BLaER1 (cell line): ENCODE measurements around the gene GOLT1A.

ENCODE experiments used
- H3K27ac ChIP-seq: shearing (Covaris generic); formaldehyde crosslinking; 2 replicates; pipeline ENCODE4 v1.8.1; 2022
- H3K27me3 ChIP-seq: shearing (Covaris generic); formaldehyde crosslinking; 2 replicates; pipeline ENCODE4 v1.8.1; 2022
- H3K36me3 ChIP-seq: shearing (Covaris generic); formaldehyde crosslinking; 2 replicates; pipeline ENCODE4 v1.8.1; 2022
- H3K4me1 ChIP-seq: shearing (Covaris generic); formaldehyde crosslinking; 2 replicates; pipeline ENCODE4 v1.8.1; 2022
- H3K4me2 ChIP-seq: shearing (Covaris generic); formaldehyde crosslinking; 2 replicates; pipeline ENCODE4 v1.8.1; 2022
- H3K4me3 ChIP-seq: shearing (Covaris generic); formaldehyde crosslinking; 2 replicates; pipeline ENCODE4 v1.8.1; 2022
- H3K9ac ChIP-seq: shearing (Covaris generic); formaldehyde crosslinking; 2 replicates; pipeline ENCODE4 v1.8.1; 2022
- H3K9me3 ChIP-seq: shearing (Covaris generic); formaldehyde crosslinking; 2 replicates; pipeline ENCODE4 v1.8.1; 2022
- H4K20me1 ChIP-seq: shearing (Covaris generic); formaldehyde crosslinking; 2 replicates; pipeline ENCODE4 v1.8.1; 2022
- Cebpa-rat ChIP-seq: shearing (Covaris generic); IDR thresholded peaks from 2 replicates; pipeline ENCODE4 v1.8.1; 2022

The GOLT1A gene

DNA sequence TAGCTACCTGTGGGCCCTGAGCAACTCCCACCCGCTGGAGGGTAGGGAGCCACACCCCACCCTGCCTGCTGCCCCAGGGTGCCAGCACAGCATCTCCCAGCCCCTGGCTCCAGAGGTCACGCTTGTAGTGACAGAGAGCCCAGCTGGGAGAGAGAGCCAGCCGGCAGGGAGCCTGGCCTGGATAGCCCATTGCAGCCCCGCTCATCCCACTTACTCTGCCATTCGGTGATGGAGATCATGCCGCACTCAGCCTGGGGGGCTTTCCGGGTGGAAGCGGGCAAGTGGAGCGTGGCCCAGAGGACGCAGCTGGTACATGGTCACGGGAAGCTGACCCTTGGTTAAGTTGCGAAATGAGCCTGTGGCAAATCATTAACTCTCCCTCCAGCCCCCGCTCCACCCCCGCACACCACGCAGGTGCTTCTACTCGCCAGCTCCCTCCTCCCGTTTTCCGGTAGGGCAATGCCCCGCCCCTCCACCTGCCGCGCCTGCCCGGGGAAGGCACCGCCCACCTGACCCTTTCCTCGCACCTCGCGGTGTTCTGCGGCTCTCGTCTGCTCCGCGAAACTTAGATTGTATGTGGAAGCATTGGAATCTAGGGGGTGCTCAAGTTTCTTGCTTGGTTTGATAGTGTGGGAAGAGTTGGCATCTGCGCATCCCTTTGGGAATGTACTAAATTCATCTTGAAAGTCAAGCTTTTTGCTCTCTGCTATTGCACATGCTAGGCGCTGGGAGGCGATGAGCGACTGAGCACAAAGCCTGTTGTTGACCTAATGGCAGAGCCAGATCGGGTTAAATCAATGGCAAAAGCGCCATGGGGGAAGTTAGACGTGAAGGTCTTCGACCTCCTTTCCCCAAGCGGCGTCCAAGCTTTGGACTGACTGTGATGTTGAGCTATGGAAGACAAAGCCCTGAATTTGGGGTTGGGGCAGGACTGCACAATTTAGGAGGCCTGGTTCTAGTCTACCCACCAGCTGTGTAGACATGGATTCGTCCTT is at the start of gene GOLT1A:
TSS of gene GOLT1A (minus strand) at position 321 of the 995 bp plus-strand sequence. CDS start at position 239, 82 bp downstream.
- peak; percentile 72; the same call in 1 of the 2 replicates for TF ChIP-seq Cebpa-rat
- H4K20me1 ChIP-seq = no peaks in the 10 kb centered on the region
- peak within 1 kb of the TSS; percentile 82 for H3K4me2 ChIP-seq
- H3K9me3 ChIP-seq = no peaks in the 10 kb centered on the region
- H3K36me3 ChIP-seq = no peaks in the 10 kb centered on the region
- peak within 1 kb of the TSS; percentile 39 for H3K4me3 ChIP-seq
- peak within 1 kb of the TSS; percentile 24; the same call in 1 of the 2 replicates for H3K27ac ChIP-seq
- H3K9ac ChIP-seq = no peak within 1 kb of the TSS; the same call in 1 of the 2 replicates
- peaks cover 23% of the 10 kb centered on the region for H3K4me1 ChIP-seq
- no peaks in the 10 kb centered on the region for H3K27me3 ChIP-seq

DNA sequence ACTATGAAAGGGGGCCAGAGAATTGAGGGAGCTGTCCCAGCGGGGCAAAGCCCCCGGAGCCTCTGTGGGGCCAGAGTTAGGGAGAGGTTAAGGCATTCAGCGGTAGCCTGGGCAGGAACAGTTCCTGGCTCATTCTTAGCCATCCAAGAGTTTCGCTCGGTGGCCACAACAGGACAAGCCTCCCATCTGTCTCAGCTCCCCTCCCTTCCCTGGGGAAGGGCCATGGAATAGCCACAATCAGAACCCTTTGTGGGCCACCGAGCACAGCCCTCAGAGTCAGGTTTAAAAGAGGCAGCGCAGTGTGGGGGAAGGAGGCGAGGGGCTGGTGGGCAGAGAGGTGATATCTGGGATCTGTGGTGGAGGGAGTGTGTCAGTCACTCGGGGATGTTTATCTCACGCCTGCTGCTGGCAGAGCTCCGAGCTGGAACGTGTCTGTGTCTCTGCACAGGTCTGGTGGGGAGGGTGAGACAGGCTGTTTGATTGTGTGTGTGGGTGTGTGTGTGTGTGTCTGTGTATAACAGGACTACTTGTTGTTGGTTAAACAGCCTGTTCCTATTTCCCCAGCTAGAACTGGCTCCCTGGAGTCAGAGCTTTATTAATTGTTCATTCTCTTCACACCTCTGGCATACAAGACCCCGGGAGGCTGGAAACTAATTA is 49.6 kb upstream of the GOLT1A start:
- no peak for TF ChIP-seq Cebpa-rat
- Histone ChIP-seq H3K27me3 (no peaks in the 10 kb centered on the region), H3K4me3 (no peak overlapping the region), H3K4me2 (peak overlapping the region; percentile 94), H3K27ac (peak overlapping the region; percentile 79), H3K36me3 (no peaks in the 10 kb centered on the region), H3K9ac (peak overlapping the region; percentile 52; the same call in 1 of the 2 replicates), H3K4me1 (peaks cover 73% of the 10 kb centered on the region), H4K20me1 (no peaks in the 10 kb centered on the region), H3K9me3 (no peaks in the 10 kb centered on the region)

DNA sequence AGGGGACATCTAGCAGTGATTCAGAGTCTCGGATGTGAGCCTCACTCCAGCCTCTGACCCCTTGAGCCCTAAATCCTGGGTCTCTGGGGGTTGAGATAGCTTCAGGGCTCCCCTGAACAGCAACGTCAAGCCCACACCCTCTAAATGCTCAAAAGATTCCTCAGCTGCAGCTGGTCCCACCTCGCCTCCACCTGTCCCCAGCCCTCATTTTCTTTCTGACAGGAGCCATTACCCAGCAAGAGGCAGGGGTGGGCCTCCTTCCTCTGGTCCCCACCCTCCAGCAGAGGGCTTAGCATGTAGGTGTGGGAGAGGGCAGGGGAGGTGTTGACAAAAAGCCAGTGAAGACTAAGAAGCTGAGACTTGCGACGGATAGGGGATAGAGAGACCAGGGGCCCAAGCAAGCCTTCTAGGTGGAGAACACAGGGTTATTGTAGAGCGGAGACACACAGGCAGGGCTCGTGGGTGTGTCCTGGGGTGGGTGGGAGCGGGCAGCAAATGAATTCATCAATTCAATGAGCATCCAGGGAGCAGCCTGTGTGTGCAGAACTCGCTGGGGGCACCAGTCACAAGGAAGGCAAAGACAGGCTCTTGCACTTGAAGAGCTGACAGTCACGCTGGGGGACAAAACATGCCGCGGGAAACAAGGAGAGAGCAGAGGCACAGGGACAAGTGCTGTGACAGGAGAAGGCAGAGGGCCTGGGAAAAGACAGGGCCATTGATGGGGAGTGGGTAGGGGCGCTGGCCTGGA is 48.9 kb upstream of the GOLT1A start:
- H3K9ac ChIP-seq = peak overlapping the region; percentile 52; the same call in 1 of the 2 replicates
- no peaks in the 10 kb centered on the region for H4K20me1 ChIP-seq
- H3K4me3 ChIP-seq = no peak overlapping the region
- no peaks in the 10 kb centered on the region for H3K9me3 ChIP-seq
- H3K27ac ChIP-seq = peak overlapping the region; percentile 79
- H3K36me3 ChIP-seq = no peaks in the 10 kb centered on the region
- no peaks in the 10 kb centered on the region for H3K27me3 ChIP-seq
- peaks cover 68% of the 10 kb centered on the region for H3K4me1 ChIP-seq
- no peak for TF ChIP-seq Cebpa-rat
- H3K4me2 ChIP-seq = peak overlapping the region; percentile 94

DNA sequence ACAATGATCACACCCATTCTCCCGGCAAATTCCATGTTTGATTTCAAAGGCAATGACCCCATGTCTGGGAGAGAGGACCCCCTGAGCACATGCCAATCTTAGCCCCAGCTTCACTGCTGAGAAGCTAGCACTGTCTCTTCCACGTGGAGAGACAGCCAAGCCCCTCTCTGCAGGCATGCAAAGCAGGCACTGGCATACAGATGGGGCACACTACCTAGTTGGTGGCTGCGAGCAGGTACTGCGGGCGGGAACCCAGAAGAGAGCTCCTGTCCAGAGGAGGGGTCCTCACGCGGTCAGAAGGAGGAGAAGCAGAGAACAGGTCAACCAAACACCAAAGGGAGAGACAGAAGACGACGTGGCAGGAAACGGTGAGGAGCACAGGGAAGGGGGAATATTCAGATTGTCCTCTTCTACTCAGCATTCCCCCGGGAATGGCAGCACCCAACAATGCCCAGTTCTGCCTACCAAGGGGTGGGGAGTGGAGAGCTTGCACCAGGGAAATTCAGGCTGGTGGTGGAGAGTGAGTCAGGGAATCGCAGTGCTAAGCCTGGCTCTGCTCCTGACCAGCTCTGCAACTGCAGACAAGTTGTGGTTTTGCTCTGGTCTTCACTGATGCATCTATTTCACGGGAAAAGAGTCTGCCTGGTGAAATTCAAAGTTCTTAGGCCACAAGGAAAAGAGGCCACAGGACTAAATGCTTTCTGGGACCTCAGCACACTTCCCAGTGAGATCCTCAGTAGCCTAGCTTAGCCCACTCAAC is 48.1 kb upstream of the GOLT1A start:
- peaks cover 61% of the 10 kb centered on the region for H3K4me1 ChIP-seq
- H3K27me3 ChIP-seq = no peaks in the 10 kb centered on the region
- H3K4me3 ChIP-seq = no peak overlapping the region
- H3K9me3 ChIP-seq = no peaks in the 10 kb centered on the region
- H4K20me1 ChIP-seq = no peaks in the 10 kb centered on the region
- H3K27ac ChIP-seq = peak overlapping the region; percentile 19
- peak overlapping the region; percentile 94 for H3K4me2 ChIP-seq
- H3K9ac ChIP-seq = peak overlapping the region; percentile 1; the same call in 1 of the 2 replicates
- no peak for TF ChIP-seq Cebpa-rat
- H3K36me3 ChIP-seq = no peaks in the 10 kb centered on the region

DNA sequence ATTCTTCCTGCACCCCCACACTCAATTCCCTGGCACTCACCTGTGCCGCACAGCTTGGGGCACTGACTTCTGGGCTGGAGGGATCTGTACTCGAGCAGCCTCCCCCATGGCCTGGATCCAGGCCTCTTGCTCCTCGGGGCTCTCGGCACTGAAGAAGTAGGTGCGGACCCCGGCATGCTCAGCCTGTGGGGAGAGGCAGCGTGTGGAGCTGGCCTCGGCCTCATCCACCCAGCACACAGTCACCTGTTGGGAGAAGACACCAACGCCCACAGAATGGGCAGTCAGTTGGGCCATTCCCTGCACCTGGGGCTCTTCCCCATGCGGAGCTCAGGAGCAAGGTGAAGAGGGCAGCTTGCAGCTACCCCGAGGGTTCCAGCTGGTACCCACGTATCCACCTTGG is 47.5 kb upstream of the GOLT1A start:
- H3K27me3 ChIP-seq = no peaks in the 10 kb centered on the region
- H3K4me3 ChIP-seq = no peak overlapping the region
- no peak for TF ChIP-seq Cebpa-rat
- H3K4me1 ChIP-seq = peaks cover 54% of the 10 kb centered on the region
- H3K9me3 ChIP-seq = no peaks in the 10 kb centered on the region
- no peak overlapping the region for H3K9ac ChIP-seq
- no peaks in the 10 kb centered on the region for H3K36me3 ChIP-seq
- H3K4me2 ChIP-seq = no peak overlapping the region
- H4K20me1 ChIP-seq = no peaks in the 10 kb centered on the region
- no peak overlapping the region for H3K27ac ChIP-seq

- H3K4me2 ChIP-seq = no peak overlapping the region
- H3K27ac ChIP-seq = no peak overlapping the region
- H4K20me1 ChIP-seq = no peaks in the 10 kb centered on the region
- H3K4me1 ChIP-seq = peaks cover 50% of the 10 kb centered on the region
- H3K4me3 ChIP-seq = no peak overlapping the region
- no peak overlapping the region for H3K9ac ChIP-seq
- no peaks in the 10 kb centered on the region for H3K36me3 ChIP-seq
- no peaks in the 10 kb centered on the region for H3K27me3 ChIP-seq
- H3K9me3 ChIP-seq = no peaks in the 10 kb centered on the region
- TF ChIP-seq Cebpa-rat = no peak
Measured at GRCh38 chr1:204260601-204261197, 46.9 kb upstream of the GOLT1A start.

DNA sequence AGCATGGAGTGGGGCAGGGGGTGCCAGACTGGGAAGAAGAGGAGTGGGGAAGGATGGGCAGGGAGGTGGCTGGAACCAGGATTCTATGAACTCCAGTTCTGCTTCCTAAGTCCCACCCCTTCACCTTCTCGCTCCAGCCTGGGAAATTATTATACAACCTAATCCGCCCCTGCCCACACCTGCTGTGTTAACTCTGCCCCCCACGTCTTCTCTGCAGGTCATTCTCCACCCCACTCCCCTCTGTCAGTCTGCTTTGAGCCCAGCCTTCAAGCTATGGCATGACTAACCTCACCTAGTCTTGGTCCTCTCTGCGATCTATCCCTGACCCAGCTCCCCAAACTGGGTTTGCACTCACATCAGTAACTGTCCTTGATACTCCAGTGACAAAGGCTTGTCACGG is 46.0 kb upstream of the GOLT1A start:
- TF ChIP-seq Cebpa-rat = no peak
- Histone ChIP-seq H3K27ac (no peak overlapping the region; the same call in 1 of the 2 replicates), H4K20me1 (no peaks in the 10 kb centered on the region), H3K9ac (no peak overlapping the region), H3K36me3 (no peaks in the 10 kb centered on the region), H3K4me2 (no peak overlapping the region), H3K4me1 (peaks cover 48% of the 10 kb centered on the region), H3K4me3 (no peak overlapping the region), H3K27me3 (no peaks in the 10 kb centered on the region), H3K9me3 (no peaks in the 10 kb centered on the region)

DNA sequence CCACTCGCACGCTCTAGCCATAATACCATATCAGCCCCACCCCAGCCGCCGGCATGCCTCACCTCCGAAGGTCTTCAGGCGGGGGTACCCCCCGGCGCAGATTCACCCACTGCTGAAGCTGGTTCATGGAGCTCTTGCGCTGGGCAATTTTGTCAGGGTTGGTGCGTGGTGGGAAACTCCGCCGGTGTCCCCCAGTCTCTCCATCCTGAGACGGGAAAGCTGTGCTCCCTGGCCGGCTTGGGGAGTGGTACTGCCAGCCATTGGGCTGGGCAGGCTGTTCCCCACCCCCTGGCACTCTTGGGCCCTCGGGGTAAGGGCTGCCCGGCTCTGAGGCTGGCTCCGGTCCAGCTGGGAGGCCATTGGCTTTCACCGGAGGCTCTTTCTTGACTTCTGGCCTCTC is 45.4 kb upstream of the GOLT1A start:
- Histone ChIP-seq H3K9me3 (no peaks in the 10 kb centered on the region), H3K4me3 (no peak overlapping the region), H3K36me3 (no peaks in the 10 kb centered on the region), H4K20me1 (no peaks in the 10 kb centered on the region), H3K27me3 (no peaks in the 10 kb centered on the region), H3K4me2 (no peak overlapping the region), H3K4me1 (peaks cover 42% of the 10 kb centered on the region), H3K9ac (no peak overlapping the region), H3K27ac (no peak overlapping the region; the same call in 1 of the 2 replicates)
- no peak for TF ChIP-seq Cebpa-rat
